Type B pancreatic cell (in vitro differentiated cells): ENCODE data around the gene FBLN2. TPM values are rescaled to one million over a fixed set of nuclear protein-coding genes. Genes with fewer than 3 reads are reported as not detected.

Experiments
- DNase-seq: peaks from one replicate; pipeline ENCODE4 v3.0.0; 2021; ENCODE audit warnings: mixed read lengths; ENCODE audit not compliant: unreplicated experiment; ENCODE audit errors: extremely low spot score
- H3K27ac Mint-ChIP-seq: 2 replicates; pipeline ENCODE4 v1.8.0; 2021; ENCODE audit warnings: mild to moderate bottlenecking, mixed read lengths
- H3K27me3 Mint-ChIP-seq: 2 replicates; pipeline ENCODE4 v1.8.0; 2021; ENCODE audit warnings: mixed read lengths
- H3K36me3 Mint-ChIP-seq: 2 replicates; pipeline ENCODE4 v1.8.0; 2021; ENCODE audit warnings: mixed read lengths
- H3K4me1 Mint-ChIP-seq: one replicate; pipeline ENCODE4 v1.8.0; 2021; ENCODE audit warnings: mixed read lengths; ENCODE audit not compliant: unreplicated experiment
- H3K4me3 Mint-ChIP-seq: 2 replicates; pipeline ENCODE4 v1.8.0; 2021; ENCODE audit warnings: mild to moderate bottlenecking, mixed read lengths
- H3K9me3 Mint-ChIP-seq: 2 replicates; pipeline ENCODE4 v1.8.0; 2021; ENCODE audit warnings: mixed read lengths
- total RNA-seq: library from RNA; stranded (reverse); gene quantifications from 2 replicates; pipeline ENCODE4 v1.2.1, GENCODE V29; 2021; ENCODE audit warnings: low replicate concordance
- TF ChIP-seq, protein P1 (sequence below): fragments of 200-600 bp; sonication (generic); conservative IDR thresholded peaks from 2 replicates; pipeline ENCODE4 v1.5.0; 2021; ENCODE audit warnings: antibody characterized with exemption, mild to moderate bottlenecking

Gene FBLN2
- total RNA-seq, 1 donor from 2014 or later = 67.6 TPM

DNA sequence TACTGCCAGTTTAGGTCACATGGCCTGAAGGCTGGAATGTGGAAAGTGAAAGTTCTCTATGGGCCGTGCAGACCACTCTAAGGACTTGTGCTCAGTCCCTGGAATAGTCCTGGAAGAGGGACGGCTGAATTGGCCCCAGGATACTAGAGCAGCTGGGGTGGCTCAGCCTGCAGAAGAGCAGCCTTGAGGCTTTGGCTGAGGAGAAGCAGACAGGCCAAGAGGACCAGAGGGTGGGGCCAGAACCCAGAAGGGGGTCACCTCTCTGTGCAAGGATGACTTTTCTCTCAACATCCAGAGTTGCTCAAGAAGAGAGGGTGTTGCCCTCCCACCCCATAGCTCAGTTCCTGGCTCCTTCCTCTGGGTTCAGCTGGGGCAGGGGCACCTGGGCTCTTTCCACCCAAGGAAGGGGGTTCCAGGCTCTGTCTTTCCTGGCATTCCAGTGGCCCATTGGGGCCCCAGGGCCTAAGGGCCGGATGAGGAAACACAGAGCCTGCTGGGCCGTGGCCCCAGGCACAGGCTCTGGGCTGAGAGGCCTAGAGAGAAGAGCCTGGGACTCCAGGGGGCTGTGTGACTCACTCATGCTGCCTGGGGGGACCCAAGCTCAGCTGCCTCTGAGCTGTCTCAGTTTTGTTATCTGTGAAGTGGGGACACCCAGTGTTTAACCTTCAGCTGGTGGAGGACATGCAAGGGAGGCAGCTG, 8.5 kb upstream of the FBLN2 start:
- Mint-ChIP-seq H3K27me3 (peaks cover 5% of the 10 kb centered on the region), H3K27ac (no peak overlapping the region)

DNA sequence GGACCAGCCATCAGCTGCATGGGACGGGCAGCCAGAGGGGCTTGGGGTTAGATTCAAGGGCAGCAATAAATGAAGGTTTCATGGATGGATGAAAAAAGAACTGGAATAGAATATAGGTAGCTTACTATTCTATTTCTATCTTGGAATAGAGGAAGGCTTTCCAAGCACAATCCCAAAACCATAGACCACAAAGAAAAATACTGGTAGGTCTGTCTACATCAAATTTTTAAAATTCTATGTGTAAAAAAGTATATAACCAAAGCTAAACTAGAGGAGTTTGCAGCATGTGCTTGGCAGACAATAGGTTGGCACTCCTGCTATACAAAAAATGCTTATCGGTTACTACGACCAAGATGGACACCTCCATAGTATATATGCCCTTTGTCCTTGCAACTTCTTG, 7.2 kb upstream of the FBLN2 start:
- H3K9me3 Mint-ChIP-seq = no peaks in the 10 kb centered on the region
- TF ChIP-seq, protein P1, sequence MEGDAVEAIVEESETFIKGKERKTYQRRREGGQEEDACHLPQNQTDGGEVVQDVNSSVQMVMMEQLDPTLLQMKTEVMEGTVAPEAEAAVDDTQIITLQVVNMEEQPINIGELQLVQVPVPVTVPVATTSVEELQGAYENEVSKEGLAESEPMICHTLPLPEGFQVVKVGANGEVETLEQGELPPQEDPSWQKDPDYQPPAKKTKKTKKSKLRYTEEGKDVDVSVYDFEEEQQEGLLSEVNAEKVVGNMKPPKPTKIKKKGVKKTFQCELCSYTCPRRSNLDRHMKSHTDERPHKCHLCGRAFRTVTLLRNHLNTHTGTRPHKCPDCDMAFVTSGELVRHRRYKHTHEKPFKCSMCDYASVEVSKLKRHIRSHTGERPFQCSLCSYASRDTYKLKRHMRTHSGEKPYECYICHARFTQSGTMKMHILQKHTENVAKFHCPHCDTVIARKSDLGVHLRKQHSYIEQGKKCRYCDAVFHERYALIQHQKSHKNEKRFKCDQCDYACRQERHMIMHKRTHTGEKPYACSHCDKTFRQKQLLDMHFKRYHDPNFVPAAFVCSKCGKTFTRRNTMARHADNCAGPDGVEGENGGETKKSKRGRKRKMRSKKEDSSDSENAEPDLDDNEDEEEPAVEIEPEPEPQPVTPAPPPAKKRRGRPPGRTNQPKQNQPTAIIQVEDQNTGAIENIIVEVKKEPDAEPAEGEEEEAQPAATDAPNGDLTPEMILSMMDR = no peak
- DNase-seq = no peak
- H3K4me3 Mint-ChIP-seq = no peak overlapping the region
- no peak overlapping the region for H3K27ac Mint-ChIP-seq
- peaks cover 14% of the 10 kb centered on the region for H3K4me1 Mint-ChIP-seq
- H3K27me3 Mint-ChIP-seq = peaks cover 5% of the 10 kb centered on the region
- no peaks in the 10 kb centered on the region for H3K36me3 Mint-ChIP-seq

More for the DNA sequence above, 8.5 kb upstream of the FBLN2 start:
- TF ChIP-seq, protein P1 = no peak
- Mint-ChIP-seq H3K36me3 (no peaks in the 10 kb centered on the region), H3K4me3 (no peak overlapping the region), H3K9me3 (no peaks in the 10 kb centered on the region), H3K4me1 (peaks cover 16% of the 10 kb centered on the region)
- no peak for DNase-seq

DNA sequence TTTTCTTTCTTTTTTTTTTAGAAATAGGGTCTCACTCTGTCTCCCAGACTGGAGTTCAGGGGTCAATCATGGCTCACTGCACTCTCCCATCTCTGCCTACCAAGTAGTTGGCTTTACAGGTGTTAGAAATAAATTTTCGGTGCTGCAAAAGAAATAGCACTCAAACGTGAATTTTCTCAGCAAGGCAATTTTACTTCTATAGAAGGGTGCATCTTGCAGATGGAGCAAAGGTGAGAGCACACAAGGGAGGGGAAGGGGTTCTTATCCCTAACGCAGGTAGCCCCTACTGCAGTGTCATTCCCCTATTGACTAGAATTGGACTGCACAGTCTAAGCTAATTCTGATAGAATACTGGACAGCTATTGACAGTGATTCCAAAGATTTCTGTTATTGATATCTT, 6.8 kb upstream of the FBLN2 start:
- peaks cover 14% of the 10 kb centered on the region for H3K4me1 Mint-ChIP-seq
- TF ChIP-seq, protein P1 = no peak
- no peak for DNase-seq

DNA sequence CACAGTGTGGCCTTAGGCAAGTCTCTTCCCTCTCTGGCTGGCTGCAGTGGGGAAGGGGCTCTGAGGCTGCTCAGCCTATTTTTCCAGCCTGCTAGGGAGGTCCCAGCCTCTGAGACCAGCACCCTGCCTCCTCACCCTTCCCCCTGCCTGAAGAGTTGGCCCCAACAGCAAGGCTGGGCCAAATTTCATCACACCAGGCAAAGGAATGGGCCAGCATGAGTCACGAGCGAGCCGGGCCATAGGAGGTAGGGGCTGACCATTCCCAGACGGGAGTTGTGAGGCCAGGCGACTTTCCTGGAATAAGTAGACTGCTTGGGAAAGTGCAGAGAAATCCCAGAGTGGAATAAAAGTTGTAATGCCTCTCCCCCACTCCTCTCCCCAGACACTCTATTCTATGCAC, 5.7 kb upstream of the FBLN2 start:
- TF ChIP-seq, protein P1 = no peak
- Mint-ChIP-seq H3K36me3 (no peaks in the 10 kb centered on the region), H3K4me3 (no peak overlapping the region), H3K4me1 (peaks cover 18% of the 10 kb centered on the region), H3K9me3 (no peaks in the 10 kb centered on the region), H3K27me3 (peaks cover 7% of the 10 kb centered on the region), H3K27ac (no peak overlapping the region)
- DNase-seq = no peak

More for the DNA sequence above, 6.8 kb upstream of the FBLN2 start:
- Mint-ChIP-seq H3K27me3 (peaks cover 5% of the 10 kb centered on the region), H3K4me3 (no peak overlapping the region), H3K36me3 (no peaks in the 10 kb centered on the region), H3K27ac (no peak overlapping the region), H3K9me3 (no peaks in the 10 kb centered on the region)

DNA sequence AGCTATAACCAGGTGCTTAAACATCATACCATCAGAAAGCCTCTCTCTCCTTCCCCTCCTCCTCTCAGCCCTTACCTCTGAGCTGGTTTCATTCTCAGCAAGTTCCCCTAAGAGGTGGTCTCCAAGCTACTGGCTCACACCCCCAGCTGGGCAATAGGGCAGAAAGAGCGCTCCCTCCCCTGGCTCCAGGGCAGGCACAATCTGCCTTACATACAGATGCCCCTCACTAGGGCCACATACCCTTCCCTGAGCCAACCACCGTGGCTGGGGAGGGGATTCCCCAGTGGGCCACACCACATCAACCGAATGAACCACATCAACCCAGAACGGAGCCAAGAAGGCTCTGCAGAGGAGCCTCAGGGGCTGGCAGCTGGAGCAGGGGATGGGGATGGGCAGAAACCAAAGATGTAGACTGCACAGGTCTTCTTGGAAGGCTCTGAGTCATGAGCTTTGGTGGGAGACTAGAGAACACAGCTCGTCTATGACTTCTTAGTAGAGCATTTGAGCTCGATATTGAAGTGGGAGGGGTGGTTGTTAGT, 4.6 kb upstream of the FBLN2 start:
- no peaks in the 10 kb centered on the region for H3K9me3 Mint-ChIP-seq
- peaks cover 9% of the 10 kb centered on the region for H3K27me3 Mint-ChIP-seq
- TF ChIP-seq, protein P1 = no peak
- no peak for DNase-seq
- no peaks in the 10 kb centered on the region for H3K36me3 Mint-ChIP-seq
- no peak overlapping the region for H3K27ac Mint-ChIP-seq
- no peak overlapping the region for H3K4me3 Mint-ChIP-seq
- peaks cover 18% of the 10 kb centered on the region for H3K4me1 Mint-ChIP-seq
